GDM1 (cell line): Measurements from ENCODE around the gene LTBP3.

Experiments used
- DNase-seq: peaks from one replicate; lab custom pipeline; 2025; lab: John Stamatoyannopoulos, UW

The LTBP3 gene

DNA sequence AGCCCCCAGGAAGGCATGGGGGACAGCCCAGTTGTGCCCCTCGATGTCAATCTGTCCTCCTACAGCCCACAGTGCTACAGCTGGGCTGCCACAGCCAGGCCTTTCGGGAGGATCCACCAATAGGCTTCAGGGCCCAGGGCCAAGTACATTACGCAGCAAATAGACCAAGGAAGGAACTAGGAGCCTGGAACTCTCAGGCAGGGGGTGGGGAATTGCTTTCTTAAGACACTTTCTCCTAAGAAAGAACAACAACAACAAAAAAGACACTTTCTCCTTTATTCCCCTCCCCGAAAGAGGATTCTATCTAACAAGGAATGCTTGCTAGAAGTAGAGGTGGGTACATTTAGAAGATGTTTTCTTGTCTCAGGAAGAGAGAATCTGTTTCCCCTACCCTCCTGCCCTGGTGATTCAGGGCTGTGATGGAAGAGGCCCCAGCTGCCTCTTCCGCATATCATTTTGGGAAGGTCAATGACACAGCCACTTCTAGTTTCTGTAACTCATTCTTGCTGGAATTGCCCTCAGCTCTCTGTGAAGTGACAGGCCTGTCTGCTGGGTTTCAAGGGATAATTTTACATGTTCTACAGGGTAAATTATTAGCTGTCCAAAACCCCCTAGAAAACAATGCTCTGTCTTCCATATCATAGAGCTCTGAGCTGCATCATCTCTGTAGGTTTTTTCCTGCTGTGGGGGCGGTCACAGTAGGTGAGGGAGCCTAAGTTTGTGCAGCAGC lies 65.4 kb downstream of the LTBP3 start:
- DNase-seq, result peak; percentile 70

DNA sequence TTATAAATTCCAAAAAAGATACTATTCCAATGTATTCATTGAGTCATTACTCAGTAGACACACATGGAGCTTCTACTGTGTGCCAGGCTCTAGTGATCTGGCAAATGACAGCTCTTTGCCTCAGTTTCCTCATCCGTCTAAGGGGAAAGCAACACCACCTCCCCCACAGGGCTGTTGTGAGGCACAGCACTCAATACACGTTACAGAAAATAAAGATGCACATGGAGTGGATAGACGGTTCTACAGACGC lies 65.8 kb downstream of the LTBP3 start:
- DNase-seq, result no peak

DNA sequence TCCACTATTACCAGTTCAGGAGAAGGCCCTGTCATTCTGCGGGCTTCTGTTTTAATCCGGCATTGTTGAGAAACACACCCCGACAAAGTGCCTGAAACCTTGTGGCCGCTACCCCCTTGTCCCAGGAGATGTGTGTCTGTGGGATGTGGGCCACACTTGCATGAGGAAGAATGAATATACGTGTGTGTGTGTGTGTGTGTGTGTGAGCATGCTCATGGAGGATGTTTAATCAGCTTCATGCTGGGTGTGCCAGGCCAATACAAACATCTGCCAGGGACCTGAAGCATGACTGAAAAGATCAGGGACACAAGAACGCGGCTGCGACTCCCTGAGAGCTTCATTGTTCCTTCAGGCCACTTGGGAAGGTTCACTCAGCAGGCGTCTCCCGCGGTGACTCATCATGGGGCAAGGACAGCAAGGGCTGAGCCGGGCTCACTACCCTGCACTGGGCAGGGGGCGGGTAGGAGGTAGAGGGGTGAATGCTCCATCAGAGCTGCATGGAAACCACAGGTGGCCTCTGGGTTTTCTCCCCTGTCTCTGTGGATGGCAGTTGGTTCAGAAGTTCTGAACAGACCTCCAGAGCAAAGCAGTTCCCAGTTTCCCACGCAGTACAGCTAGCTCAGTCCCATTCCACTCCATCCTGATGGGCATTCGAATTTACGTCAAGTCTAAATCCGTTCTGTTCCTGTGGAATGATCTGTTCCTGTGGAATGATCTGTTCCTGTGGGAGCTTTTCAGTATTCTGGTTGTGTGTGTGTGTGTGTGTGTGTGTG lies 66.4 kb downstream of the LTBP3 start:
- DNase-seq, result no peak

DNA sequence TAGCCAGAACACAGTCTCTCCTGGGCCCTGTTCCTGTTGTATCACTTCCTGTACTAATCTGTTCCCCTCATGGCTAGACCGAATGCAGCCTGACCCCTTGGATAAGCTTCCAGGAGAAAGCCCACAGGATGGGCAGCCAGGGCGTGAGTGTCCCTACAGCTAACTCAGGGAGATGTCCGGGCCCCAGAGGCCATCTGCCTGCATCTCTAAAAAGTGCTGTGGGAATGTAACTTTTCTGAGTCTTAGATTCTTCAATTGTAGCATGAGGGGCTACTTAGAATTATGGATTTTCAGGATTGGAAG lies 67.0 kb downstream of the LTBP3 start:
- DNase-seq, result no peak

DNA sequence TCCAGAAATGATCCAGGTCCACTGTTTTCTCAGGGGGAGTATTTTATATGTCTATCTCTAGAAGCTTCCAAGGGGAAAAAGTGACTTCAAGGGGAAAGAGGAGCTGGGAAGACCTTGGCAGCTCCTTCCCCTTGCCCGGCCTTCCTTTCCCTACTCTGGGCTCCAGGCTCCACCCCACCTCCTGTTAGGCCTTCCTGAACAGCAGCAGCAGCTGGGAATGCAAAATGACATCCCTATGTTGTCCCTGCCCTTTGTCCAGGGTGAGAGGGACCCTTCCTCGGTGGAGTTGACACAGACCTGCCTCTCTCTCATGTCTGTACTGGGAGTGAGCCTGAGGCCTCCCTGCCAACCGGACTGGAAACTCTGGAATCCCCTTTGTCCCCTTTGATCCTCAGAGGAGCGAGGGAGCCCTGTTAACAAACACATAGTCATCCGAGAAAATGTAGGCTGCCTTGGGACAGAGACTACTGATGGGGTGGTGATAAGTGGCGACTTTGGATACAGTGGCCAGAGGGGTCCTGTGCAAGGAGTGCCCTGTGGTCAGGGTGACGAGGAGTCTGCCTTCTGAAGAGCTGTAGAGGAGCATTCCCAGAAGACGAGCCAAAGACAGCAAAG lies 68.3 kb downstream of the LTBP3 start:
- DNase-seq, result no peak

DNA sequence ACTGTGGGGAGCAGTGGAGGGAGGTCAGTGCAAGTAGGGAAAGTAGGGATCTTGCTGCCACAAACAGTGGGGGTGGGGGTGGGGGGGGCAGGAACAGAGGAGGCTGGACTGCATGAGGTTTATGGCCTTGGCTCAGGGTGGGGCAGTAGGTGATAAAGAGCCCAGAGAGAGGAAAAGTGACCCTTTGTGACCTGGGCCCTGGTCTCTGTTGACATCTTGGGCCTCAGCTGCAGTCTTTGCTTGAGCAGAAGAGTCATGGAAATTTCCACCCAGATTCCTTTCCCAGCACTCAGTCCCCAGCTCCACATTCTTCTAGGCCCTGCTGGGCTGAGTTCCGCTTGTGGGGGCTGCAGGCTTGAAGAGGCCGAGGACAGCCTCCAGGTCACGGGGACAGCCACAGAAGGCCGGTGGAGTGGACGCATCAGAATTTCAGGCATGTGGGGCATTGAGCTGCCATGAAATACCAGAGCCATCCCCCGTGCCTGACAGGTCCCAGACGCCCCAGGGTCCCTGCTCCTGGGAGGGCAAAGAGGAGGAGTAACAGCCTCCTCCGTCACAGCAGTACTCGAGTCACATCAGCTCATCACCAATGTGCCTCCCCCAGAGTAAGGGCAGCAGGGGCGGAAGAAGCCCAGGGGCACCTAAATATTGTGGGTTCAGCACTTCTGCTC lies 69.0 kb downstream of the LTBP3 start:
- DNase-seq, result no peak
